ENCODE data around the gene AFP. TPM values are rescaled to one million over a fixed set of nuclear protein-coding genes. Genes with fewer than 3 reads are reported as not detected.

The AFP gene
- total and polyA plus RNA-seq, 2 of the 13 experiments (the other 11 are each of a cell fraction or from before 2014, with no cell fraction given) = 9,434 to 13,105 TPM

DNA sequence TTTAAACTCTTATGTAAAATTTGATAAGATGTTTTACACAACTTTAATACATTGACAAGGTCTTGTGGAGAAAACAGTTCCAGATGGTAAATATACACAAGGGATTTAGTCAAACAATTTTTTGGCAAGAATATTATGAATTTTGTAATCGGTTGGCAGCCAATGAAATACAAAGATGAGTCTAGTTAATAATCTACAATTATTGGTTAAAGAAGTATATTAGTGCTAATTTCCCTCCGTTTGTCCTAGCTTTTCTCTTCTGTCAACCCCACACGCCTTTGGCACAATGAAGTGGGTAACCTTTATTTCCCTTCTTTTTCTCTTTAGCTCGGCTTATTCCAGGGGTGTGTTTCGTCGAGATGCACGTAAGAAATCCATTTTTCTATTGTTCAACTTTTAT lies 32.0 kb upstream of the AFP start, which contains the start of gene ALB (continued):
- TF ChIP-seq ZBTB20 (CRISPR knock-in tag; IDR thresholded peaks at IDR 0.05; ENCODE audit: borderline replicate concordance, low read depth) = no peak
- TF ChIP-seq ERF (CRISPR knock-in tag; IDR thresholded peaks at IDR 0.05) = peak; percentile 73; the same call in 1 of the 2 replicates
- TF ChIP-seq, protein P1, sequence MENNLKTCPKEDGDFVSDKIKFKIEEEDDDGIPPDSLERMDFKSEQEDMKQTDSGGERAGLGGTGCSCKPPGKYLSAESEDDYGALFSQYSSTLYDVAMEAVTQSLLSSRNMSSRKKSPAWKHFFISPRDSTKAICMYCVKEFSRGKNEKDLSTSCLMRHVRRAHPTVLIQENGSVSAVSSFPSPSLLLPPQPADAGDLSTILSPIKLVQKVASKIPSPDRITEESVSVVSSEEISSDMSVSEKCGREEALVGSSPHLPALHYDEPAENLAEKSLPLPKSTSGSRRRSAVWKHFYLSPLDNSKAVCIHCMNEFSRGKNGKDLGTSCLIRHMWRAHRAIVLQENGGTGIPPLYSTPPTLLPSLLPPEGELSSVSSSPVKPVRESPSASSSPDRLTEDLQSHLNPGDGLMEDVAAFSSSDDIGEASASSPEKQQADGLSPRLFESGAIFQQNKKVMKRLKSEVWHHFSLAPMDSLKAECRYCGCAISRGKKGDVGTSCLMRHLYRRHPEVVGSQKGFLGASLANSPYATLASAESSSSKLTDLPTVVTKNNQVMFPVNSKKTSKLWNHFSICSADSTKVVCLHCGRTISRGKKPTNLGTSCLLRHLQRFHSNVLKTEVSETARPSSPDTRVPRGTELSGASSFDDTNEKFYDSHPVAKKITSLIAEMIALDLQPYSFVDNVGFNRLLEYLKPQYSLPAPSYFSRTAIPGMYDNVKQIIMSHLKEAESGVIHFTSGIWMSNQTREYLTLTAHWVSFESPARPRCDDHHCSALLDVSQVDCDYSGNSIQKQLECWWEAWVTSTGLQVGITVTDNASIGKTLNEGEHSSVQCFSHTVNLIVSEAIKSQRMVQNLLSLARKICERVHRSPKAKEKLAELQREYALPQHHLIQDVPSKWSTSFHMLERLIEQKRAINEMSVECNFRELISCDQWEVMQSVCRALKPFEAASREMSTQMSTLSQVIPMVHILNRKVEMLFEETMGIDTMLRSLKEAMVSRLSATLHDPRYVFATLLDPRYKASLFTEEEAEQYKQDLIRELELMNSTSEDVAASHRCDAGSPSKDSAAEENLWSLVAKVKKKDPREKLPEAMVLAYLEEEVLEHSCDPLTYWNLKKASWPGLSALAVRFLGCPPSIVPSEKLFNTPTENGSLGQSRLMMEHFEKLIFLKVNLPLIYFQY (CRISPR knock-in tag; IDR thresholded peaks at IDR 0.05; ENCODE audit: borderline replicate concordance) = peak; percentile 52; the same call in 1 of the 2 replicates
- TF ChIP-seq FOXC1 (CRISPR knock-in tag; IDR thresholded peaks at IDR 0.05; ENCODE audit: borderline replicate concordance) = no peak
- TF ChIP-seq U2AF1 (optimal IDR thresholded peaks at IDR 0.05; ENCODE audit: low read depth, low read length) = no peak
- TF ChIP-seq ZFP36L1 (CRISPR knock-in tag; IDR thresholded peaks at IDR 0.05) = no peak
- TF ChIP-seq, protein P2, sequence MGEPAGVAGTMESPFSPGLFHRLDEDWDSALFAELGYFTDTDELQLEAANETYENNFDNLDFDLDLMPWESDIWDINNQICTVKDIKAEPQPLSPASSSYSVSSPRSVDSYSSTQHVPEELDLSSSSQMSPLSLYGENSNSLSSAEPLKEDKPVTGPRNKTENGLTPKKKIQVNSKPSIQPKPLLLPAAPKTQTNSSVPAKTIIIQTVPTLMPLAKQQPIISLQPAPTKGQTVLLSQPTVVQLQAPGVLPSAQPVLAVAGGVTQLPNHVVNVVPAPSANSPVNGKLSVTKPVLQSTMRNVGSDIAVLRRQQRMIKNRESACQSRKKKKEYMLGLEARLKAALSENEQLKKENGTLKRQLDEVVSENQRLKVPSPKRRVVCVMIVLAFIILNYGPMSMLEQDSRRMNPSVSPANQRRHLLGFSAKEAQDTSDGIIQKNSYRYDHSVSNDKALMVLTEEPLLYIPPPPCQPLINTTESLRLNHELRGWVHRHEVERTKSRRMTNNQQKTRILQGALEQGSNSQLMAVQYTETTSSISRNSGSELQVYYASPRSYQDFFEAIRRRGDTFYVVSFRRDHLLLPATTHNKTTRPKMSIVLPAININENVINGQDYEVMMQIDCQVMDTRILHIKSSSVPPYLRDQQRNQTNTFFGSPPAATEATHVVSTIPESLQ (CRISPR knock-in tag; conservative IDR thresholded peaks at IDR 0.05) = peak; percentile 77; the same call in 1 of the 2 replicates
- TF ChIP-seq SMARCE1 (IDR thresholded peaks at IDR 0.05; ENCODE audit: borderline replicate concordance) = no peak
- TF ChIP-seq YEATS4 (CRISPR knock-in tag; IDR thresholded peaks at IDR 0.05; ENCODE audit: borderline replicate concordance) = no peak; the same call in 1 of the 2 replicates
- TF ChIP-seq ZNF446 (CRISPR knock-in tag; IDR thresholded peaks at IDR 0.05) = no peak
- no peak for TF ChIP-seq SP4 (CRISPR knock-in tag; IDR thresholded peaks at IDR 0.05)
- no peak for TF ChIP-seq ETV6 (CRISPR knock-in tag; conservative IDR thresholded peaks at IDR 0.05)
- no peak for TF ChIP-seq KDM2A (CRISPR knock-in tag; IDR thresholded peaks at IDR 0.05; ENCODE audit: borderline replicate concordance, low read depth)
- TF ChIP-seq AGO1 (IDR thresholded peaks at IDR 0.05; ENCODE audit: low read depth, low read length, poor library complexity, severe bottlenecking) = no peak
- no peak for TF ChIP-seq HMGA1 (CRISPR knock-in tag; conservative IDR thresholded peaks at IDR 0.05)
- no peak for TF ChIP-seq NFE2 (CRISPR knock-in tag; IDR thresholded peaks at IDR 0.05)
- TF ChIP-seq ZZZ3 (CRISPR knock-in tag; IDR thresholded peaks at IDR 0.05; ENCODE audit: borderline replicate concordance) = no peak
- no peak for TF ChIP-seq NR2C2 (CRISPR knock-in tag; IDR thresholded peaks at IDR 0.05; ENCODE audit: borderline replicate concordance)
- no peak for TF ChIP-seq ZSCAN21 (CRISPR knock-in tag; IDR thresholded peaks at IDR 0.05; ENCODE audit: borderline replicate concordance)
- no peak for TF ChIP-seq ZBTB7A (CRISPR knock-in tag; IDR thresholded peaks at IDR 0.05)
- TF ChIP-seq, protein P3, sequence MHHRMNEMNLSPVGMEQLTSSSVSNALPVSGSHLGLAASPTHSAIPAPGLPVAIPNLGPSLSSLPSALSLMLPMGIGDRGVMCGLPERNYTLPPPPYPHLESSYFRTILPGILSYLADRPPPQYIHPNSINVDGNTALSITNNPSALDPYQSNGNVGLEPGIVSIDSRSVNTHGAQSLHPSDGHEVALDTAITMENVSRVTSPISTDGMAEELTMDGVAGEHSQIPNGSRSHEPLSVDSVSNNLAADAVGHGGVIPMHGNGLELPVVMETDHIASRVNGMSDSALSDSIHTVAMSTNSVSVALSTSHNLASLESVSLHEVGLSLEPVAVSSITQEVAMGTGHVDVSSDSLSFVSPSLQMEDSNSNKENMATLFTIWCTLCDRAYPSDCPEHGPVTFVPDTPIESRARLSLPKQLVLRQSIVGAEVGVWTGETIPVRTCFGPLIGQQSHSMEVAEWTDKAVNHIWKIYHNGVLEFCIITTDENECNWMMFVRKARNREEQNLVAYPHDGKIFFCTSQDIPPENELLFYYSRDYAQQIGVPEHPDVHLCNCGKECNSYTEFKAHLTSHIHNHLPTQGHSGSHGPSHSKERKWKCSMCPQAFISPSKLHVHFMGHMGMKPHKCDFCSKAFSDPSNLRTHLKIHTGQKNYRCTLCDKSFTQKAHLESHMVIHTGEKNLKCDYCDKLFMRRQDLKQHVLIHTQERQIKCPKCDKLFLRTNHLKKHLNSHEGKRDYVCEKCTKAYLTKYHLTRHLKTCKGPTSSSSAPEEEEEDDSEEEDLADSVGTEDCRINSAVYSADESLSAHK (CRISPR knock-in tag; IDR thresholded peaks at IDR 0.05; ENCODE audit: borderline replicate concordance) = no peak
- TF ChIP-seq ZNF225 (CRISPR knock-in tag; IDR thresholded peaks at IDR 0.05) = no peak
- TF ChIP-seq ZNF607 (CRISPR knock-in tag; IDR thresholded peaks at IDR 0.05; ENCODE audit: borderline replicate concordance) = no peak
- no peak for TF ChIP-seq ZNF367 (CRISPR knock-in tag; IDR thresholded peaks at IDR 0.05; ENCODE audit: borderline replicate concordance)
